Measurements from ENCODE around the gene RFX8.
"Not testable (repeated sequence)": the region's sequence is repeated elsewhere in the genome, so short reads cannot be mapped to it uniquely, and the experiment has no call there.

RFX8 gene

DNA sequence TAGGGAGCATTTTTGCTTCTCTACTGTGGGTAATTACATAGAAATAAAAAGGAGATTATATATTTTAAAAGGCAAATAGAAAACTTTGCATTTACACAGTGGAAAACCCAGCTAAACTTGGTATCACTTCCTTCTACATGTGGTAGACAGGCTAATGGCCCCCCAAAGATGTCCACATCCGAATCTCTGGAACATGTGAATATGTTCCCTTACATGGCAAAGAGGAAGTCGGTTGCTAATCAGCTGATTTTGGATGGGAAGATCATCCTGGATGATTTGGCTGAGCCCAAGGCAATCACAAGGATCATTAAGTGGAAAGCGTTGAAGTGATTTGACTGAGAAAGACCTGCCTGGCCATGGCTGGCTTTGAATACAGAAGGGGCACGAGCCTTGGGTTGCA lies 113.8 kb downstream of the RFX8 start:
- Histone ChIP-seq H3K4me1 (ENCODE audit: control insufficient read depth, insufficient read depth, low read length) (peaks cover 22% of the 10 kb centered on the region), H3K27ac (ENCODE audit: low read depth, low read length) (no peak overlapping the region), H3K9ac (ENCODE audit: low read depth, low read length) (no peak overlapping the region), H3K36me3 (ENCODE audit: control insufficient read depth, insufficient read depth, low read length) (no peaks in the 10 kb centered on the region), H3K9me3 (ENCODE audit: control insufficient read depth, insufficient read depth, low read length) (no peaks in the 10 kb centered on the region), H3K4me3 (ENCODE audit: low read depth, low read length) (no peak overlapping the region), H3K27me3 (ENCODE audit: control insufficient read depth, insufficient read depth, low read length) (no peaks in the 10 kb centered on the region)

DNA sequence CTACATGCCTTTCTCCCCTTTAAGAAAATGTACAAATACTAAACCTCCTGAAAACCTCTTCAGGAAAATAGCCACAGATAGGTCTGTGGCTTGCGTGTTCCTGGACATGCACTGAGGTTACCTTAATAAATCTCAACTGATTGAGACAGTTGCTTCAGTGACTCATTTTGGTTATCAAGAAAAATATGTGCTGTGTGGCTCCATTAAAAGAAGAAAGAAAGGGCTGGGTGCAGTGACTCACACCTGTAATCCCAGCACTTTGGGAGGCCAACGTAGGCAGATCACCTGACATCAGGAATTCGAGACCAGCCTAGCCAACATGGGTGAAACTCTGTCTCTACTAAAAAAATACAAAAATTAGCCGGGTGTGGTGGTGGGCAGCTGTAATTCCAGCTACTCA lies 114.7 kb downstream of the RFX8 start:
- no peaks in the 10 kb centered on the region for H3K9me3 ChIP-seq (ENCODE audit: control insufficient read depth, insufficient read depth, low read length)
- peaks cover 22% of the 10 kb centered on the region for H3K4me1 ChIP-seq (ENCODE audit: control insufficient read depth, insufficient read depth, low read length)
- no peaks in the 10 kb centered on the region for H3K36me3 ChIP-seq (ENCODE audit: control insufficient read depth, insufficient read depth, low read length)
- H3K27ac ChIP-seq (ENCODE audit: low read depth, low read length), result no peak overlapping the region
- no peak overlapping the region for H3K4me3 ChIP-seq (ENCODE audit: low read depth, low read length)
- no peaks in the 10 kb centered on the region for H3K27me3 ChIP-seq (ENCODE audit: control insufficient read depth, insufficient read depth, low read length)
- H3K9ac ChIP-seq (ENCODE audit: low read depth, low read length), result no peak overlapping the region

DNA sequence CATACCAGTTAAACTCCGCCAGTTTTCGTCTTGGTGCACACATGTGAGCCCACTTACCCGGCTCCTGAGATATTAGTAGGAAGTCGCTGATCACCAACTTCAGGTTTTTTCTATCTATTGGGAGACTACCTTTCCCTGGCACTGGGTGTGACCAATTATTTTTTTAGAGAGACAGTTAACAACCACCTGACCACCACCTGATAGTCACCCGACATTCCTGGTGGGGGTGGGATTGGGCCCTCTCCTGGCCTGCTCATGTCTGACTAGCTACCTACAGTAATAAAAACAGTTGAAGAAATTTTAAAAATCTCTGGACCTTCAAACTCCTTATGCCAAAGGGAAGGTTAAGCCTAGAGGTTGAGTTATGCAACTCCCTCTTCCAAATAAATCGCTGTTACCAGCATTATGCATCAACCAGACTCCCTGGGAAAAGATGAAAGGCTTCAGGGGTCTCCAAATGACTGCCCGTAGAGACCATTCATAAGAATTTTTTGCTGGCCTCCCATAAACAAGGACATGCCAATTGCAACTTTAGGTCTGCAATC lies 115.4 kb downstream of the RFX8 start:
- no peaks in the 10 kb centered on the region for H3K36me3 ChIP-seq (ENCODE audit: control insufficient read depth, insufficient read depth, low read length)
- H3K9ac ChIP-seq (ENCODE audit: low read depth, low read length), result no peak overlapping the region
- H3K4me3 ChIP-seq (ENCODE audit: low read depth, low read length), result no peak overlapping the region
- peaks cover 24% of the 10 kb centered on the region for H3K4me1 ChIP-seq (ENCODE audit: control insufficient read depth, insufficient read depth, low read length)
- H3K27me3 ChIP-seq (ENCODE audit: control insufficient read depth, insufficient read depth, low read length), result no peaks in the 10 kb centered on the region
- H3K27ac ChIP-seq (ENCODE audit: low read depth, low read length), result no peak overlapping the region
- H3K9me3 ChIP-seq (ENCODE audit: control insufficient read depth, insufficient read depth, low read length), result no peaks in the 10 kb centered on the region

GRCh38 chr2:101357376-101357775 lies 117.5 kb downstream of the RFX8 start:
- no peaks in the 10 kb centered on the region for H3K9me3 ChIP-seq (ENCODE audit: control insufficient read depth, insufficient read depth, low read length)
- H3K4me3 ChIP-seq (ENCODE audit: low read depth, low read length), result no peak overlapping the region
- H3K9ac ChIP-seq (ENCODE audit: low read depth, low read length), result no peak overlapping the region
- H3K36me3 ChIP-seq (ENCODE audit: control insufficient read depth, insufficient read depth, low read length), result no peaks in the 10 kb centered on the region
- H3K27ac ChIP-seq (ENCODE audit: low read depth, low read length), result no peak overlapping the region
- peaks cover 24% of the 10 kb centered on the region for H3K4me1 ChIP-seq (ENCODE audit: control insufficient read depth, insufficient read depth, low read length)
- no peaks in the 10 kb centered on the region for H3K27me3 ChIP-seq (ENCODE audit: control insufficient read depth, insufficient read depth, low read length)

- Histone ChIP-seq H3K36me3 (ENCODE audit: control insufficient read depth, insufficient read depth, low read length) (no peaks in the 10 kb centered on the region), H3K27me3 (ENCODE audit: control insufficient read depth, insufficient read depth, low read length) (no peaks in the 10 kb centered on the region), H3K4me1 (ENCODE audit: control insufficient read depth, insufficient read depth, low read length) (peaks cover 19% of the 10 kb centered on the region), H3K9me3 (ENCODE audit: control insufficient read depth, insufficient read depth, low read length) (no peaks in the 10 kb centered on the region), H3K9ac (ENCODE audit: low read depth, low read length) (no peak overlapping the region), H3K4me3 (ENCODE audit: low read depth, low read length) (no peak overlapping the region), H3K27ac (ENCODE audit: low read depth, low read length) (no peak overlapping the region)
Observed at GRCh38 chr2:101356521-101356920, 118.4 kb downstream of the RFX8 start.

GRCh38 chr2:101356055-101356454 lies 118.9 kb downstream of the RFX8 start:
- no peaks in the 10 kb centered on the region for H3K27me3 ChIP-seq (ENCODE audit: control insufficient read depth, insufficient read depth, low read length)
- no peaks in the 10 kb centered on the region for H3K36me3 ChIP-seq (ENCODE audit: control insufficient read depth, insufficient read depth, low read length)
- no peak overlapping the region for H3K4me3 ChIP-seq (ENCODE audit: low read depth, low read length)
- no peaks in the 10 kb centered on the region for H3K9me3 ChIP-seq (ENCODE audit: control insufficient read depth, insufficient read depth, low read length)
- no peak overlapping the region for H3K9ac ChIP-seq (ENCODE audit: low read depth, low read length)
- H3K27ac ChIP-seq (ENCODE audit: low read depth, low read length), result no peak overlapping the region
- H3K4me1 ChIP-seq (ENCODE audit: control insufficient read depth, insufficient read depth, low read length), result peaks cover 14% of the 10 kb centered on the region

- Histone ChIP-seq H3K4me3 (ENCODE audit: low read depth, low read length) (no peak overlapping the region), H3K9me3 (ENCODE audit: control insufficient read depth, insufficient read depth, low read length) (no peaks in the 10 kb centered on the region), H3K27me3 (ENCODE audit: control insufficient read depth, insufficient read depth, low read length) (no peaks in the 10 kb centered on the region), H3K9ac (ENCODE audit: low read depth, low read length) (no peak overlapping the region), H3K27ac (ENCODE audit: low read depth, low read length) (no peak overlapping the region), H3K4me1 (ENCODE audit: control insufficient read depth, insufficient read depth, low read length) (peaks cover 14% of the 10 kb centered on the region), H3K36me3 (ENCODE audit: control insufficient read depth, insufficient read depth, low read length) (no peaks in the 10 kb centered on the region)
Observed at GRCh38 chr2:101355401-101356054, 119.4 kb downstream of the RFX8 start.

DNA sequence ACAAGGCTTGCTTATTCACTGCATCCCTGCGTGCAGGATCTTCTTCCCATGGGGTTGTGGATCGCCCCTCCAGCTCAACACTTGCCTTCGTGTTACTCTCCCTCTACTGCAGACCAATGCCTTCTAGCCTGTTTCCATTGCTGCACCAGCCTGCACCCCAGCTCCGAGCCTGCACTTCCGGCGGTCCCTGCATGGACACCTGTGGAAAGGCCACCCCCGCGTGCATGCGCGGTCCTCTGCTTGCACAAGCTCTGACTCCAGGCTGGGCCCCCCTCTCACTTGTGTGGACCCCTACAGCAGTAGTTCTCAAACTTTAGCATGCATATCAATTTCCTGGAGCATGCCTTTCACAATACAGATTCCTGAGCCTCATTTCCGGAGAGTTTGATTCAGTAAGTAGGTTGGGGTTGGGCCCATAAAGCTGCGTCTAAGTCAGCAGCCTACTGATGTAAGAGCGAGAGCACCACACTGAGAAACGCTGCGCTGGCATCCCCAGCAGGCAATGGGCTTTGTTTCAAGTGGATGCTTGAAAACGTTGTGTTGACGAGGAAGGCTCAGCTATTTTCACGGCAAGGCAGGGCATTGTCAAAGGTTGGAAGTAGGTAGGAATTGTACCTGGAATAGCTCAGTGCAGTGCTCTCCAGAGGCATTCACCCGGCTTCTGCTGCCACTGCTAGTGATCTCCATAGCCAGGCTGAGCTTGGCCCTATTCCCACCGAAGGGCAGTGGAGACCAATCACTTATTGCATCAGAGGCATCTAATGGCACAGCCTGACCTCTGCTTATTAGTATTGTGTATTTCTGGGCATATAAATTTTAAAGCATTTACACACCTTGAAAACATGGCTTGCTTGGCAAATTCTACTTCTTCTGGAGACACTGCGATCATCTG lies 120.2 kb downstream of the RFX8 start:
- Histone ChIP-seq H3K36me3 (ENCODE audit: control insufficient read depth, insufficient read depth, low read length) (no peaks in the 10 kb centered on the region), H3K4me1 (ENCODE audit: control insufficient read depth, insufficient read depth, low read length) (peaks cover 5% of the 10 kb centered on the region), H3K27ac (ENCODE audit: low read depth, low read length) (no peak overlapping the region), H3K9ac (ENCODE audit: low read depth, low read length) (no peak overlapping the region), H3K4me3 (ENCODE audit: low read depth, low read length) (no peak overlapping the region), H3K9me3 (ENCODE audit: control insufficient read depth, insufficient read depth, low read length) (no peaks in the 10 kb centered on the region), H3K27me3 (ENCODE audit: control insufficient read depth, insufficient read depth, low read length) (no peaks in the 10 kb centered on the region)

- H3K36me3 ChIP-seq (ENCODE audit: control insufficient read depth, insufficient read depth, low read length); H3K9ac ChIP-seq (ENCODE audit: low read depth, low read length); H3K4me1 ChIP-seq (ENCODE audit: control insufficient read depth, insufficient read depth, low read length); H3K4me3 ChIP-seq (ENCODE audit: low read depth, low read length); H3K27ac ChIP-seq (ENCODE audit: low read depth, low read length); H3K9me3 ChIP-seq (ENCODE audit: control insufficient read depth, insufficient read depth, low read length); H3K27me3 ChIP-seq (ENCODE audit: control insufficient read depth, insufficient read depth, low read length): not testable (repeated sequence)
Observed at GRCh38 chr2:101352631-101353030, 122.3 kb downstream of the RFX8 start.

GRCh38 chr2:101351207-101351606 lies 123.7 kb downstream of the RFX8 start:
- no peaks in the 10 kb centered on the region for H3K9me3 ChIP-seq (ENCODE audit: control insufficient read depth, insufficient read depth, low read length)
- H3K27me3 ChIP-seq (ENCODE audit: control insufficient read depth, insufficient read depth, low read length), result no peaks in the 10 kb centered on the region
- no peak overlapping the region for H3K4me3 ChIP-seq (ENCODE audit: low read depth, low read length)
- H3K4me1 ChIP-seq (ENCODE audit: control insufficient read depth, insufficient read depth, low read length), result peaks cover 3% of the 10 kb centered on the region; the same call in 1 of the 2 replicates
- H3K9ac ChIP-seq (ENCODE audit: low read depth, low read length), result no peak overlapping the region
- H3K27ac ChIP-seq (ENCODE audit: low read depth, low read length), result no peak overlapping the region
- no peaks in the 10 kb centered on the region for H3K36me3 ChIP-seq (ENCODE audit: control insufficient read depth, insufficient read depth, low read length)
